K562 (cell line): ENCODE results near the gene COPB2. TPM values are rescaled to one million over a fixed set of nuclear protein-coding genes. Genes with fewer than 3 reads are reported as not detected.

Experiments used
- ATAC-seq: fragments of 200-7000 bp; cut with Tn5 transposase; 3 replicates; pipeline ENCODE4 v1.9.1; 2020; ENCODE audit warnings: moderate library complexity
- BruUV-seq: library from RNA; stranded (reverse); fragments of 400-500 nt; replicated peaks from 2 replicates; lab custom pipeline; 2021; lab: Mats Ljungman, UMichigan
- CTCF ChIA-PET: fragments of 300-600 bp; formaldehyde crosslinking; extraction: SDS; loops from one replicate; lab custom pipeline; 2021; ENCODE audit warnings: low intra/inter-chr PET ratio; lab: Yijun Ruan, JAX
- POLR2A ChIA-PET: fragments of 300-600, 350-650 bp; sonication (Branson Sonifier 250); formaldehyde crosslinking; extraction: SDS; loops from one replicate; lab custom pipeline; 2021; ENCODE audit warnings: antibody characterized with exemption, inconsistent platforms; lab: Yijun Ruan, JAX
- DNase-seq, 4 experiments: peaks; one replicate each; pipeline versions ENCODE4 v3.0.0 to v3.0.0-alpha.2; 2011 to 2018; ENCODE audit warnings: low spot score in 3 of 4, mixed read lengths in 3 of 4; ENCODE audit errors: extremely low read depth in 1 of 4
- FAIRE-seq: peaks from 2 replicates; lab custom pipeline; 2011; peaks lifted over from hg19 to GRCh38; lab: Jason Lieb, UNC
- H2AFZ ChIP-seq: 2 replicates; pipeline ENCODE4 v1.6.0; 2011; ENCODE audit warnings: low read depth, low read length, control low read depth, inconsistent platforms
- H3K27ac ChIP-seq: fragments of 200-600 bp; 3 replicates; pipeline ENCODE4 v1.8.0; 2011; ENCODE audit warnings: low read depth, mild to moderate bottlenecking, control low read depth, inconsistent platforms, low read length, moderate library complexity, mixed read lengths; ENCODE audit errors: extremely low read depth
- H3K27me3 ChIP-seq, 2 experiments: fragments of 300-600 bp in 1 of 2; 2 replicates in 1 of 2; 3 replicates in 1 of 2; pipeline versions ENCODE4 v1.6.0 to v1.8.0; 2011; ENCODE audit warnings: inconsistent platforms in 2 of 2, low read length in 2 of 2, mild to moderate bottlenecking in 1 of 2, mixed read lengths in 1 of 2, moderate library complexity in 1 of 2; ENCODE audit not compliant: control insufficient read depth in 2 of 2, insufficient read depth in 2 of 2
- H3K36me3 ChIP-seq: fragments of 300-600 bp; 3 replicates; pipeline ENCODE4 v1.8.0; 2011; ENCODE audit warnings: mild to moderate bottlenecking, low read length, inconsistent platforms; ENCODE audit not compliant: control insufficient read depth, insufficient read depth
- H3K4me1 ChIP-seq, 2 experiments: fragments of 200-600 bp in 1 of 2; replicated peaks in 1 of 2; 2 replicates in 1 of 2; 3 replicates in 1 of 2; pipeline versions ENCODE4 v1.5.1 to v1.8.0; 2011; ENCODE audit warnings: inconsistent platforms in 2 of 2, low read length in 2 of 2, mild to moderate bottlenecking in 1 of 2, mixed read lengths in 1 of 2, moderate library complexity in 1 of 2; ENCODE audit not compliant: control insufficient read depth in 2 of 2, insufficient read depth in 2 of 2
- H3K4me2 ChIP-seq: 2 replicates; pipeline ENCODE4 v1.6.1; 2011; ENCODE audit warnings: low read length, control low read depth, inconsistent platforms, mixed read lengths; ENCODE audit not compliant: insufficient read depth
- H3K4me3 ChIP-seq: fragments of 200-600 bp; sonication (generic), shearing (Covaris generic); 2 replicates; pipeline ENCODE4 v1.5.1; 2016; ENCODE audit warnings: control low read depth, inconsistent platforms
- H3K79me2 ChIP-seq: fragments of 200-600 bp; 3 replicates; pipeline ENCODE4 v1.8.0; 2011; ENCODE audit warnings: low read length, inconsistent platforms; ENCODE audit not compliant: control insufficient read depth, insufficient read depth
- H3K9ac ChIP-seq, 2 experiments: 2 replicates each; pipeline versions ENCODE4 v1.6.0 to v1.6.1; 2011; ENCODE audit warnings: low read depth in 2 of 2, low read length in 2 of 2, control low read depth in 1 of 2, inconsistent platforms in 1 of 2, mild to moderate bottlenecking in 1 of 2, mixed read lengths in 1 of 2; ENCODE audit not compliant: insufficient read depth in 1 of 2
- H3K9me1 ChIP-seq: one replicate; pipeline ENCODE4 v1.6.0; 2011; ENCODE audit warnings: inconsistent platforms, mild to moderate bottlenecking, low read length, moderate library complexity; ENCODE audit not compliant: control insufficient read depth, insufficient read depth
- H3K9me3 ChIP-seq: replicated peaks from 2 replicates; pipeline ENCODE4 v1.5.1; 2011; ENCODE audit warnings: low read depth, low read length, inconsistent platforms; ENCODE audit not compliant: control insufficient read depth, insufficient read depth
- H4K20me1 ChIP-seq: replicated peaks from 2 replicates; pipeline ENCODE4 v1.6.1; 2011; ENCODE audit warnings: low read length, inconsistent platforms, mixed read lengths; ENCODE audit not compliant: control insufficient read depth, insufficient read depth
- BRCA1 ChIP-seq, 2 experiments: fragments of 450-650 bp in 1 of 2; sonication (generic) in 1 of 2; formaldehyde crosslinking in 1 of 2; IDR thresholded peaks; 2 replicates each; pipeline versions ENCODE4 v1.5.0 to v1.6.1; 2017 to 2020; ENCODE audit warnings: mild to moderate bottlenecking in 1 of 2, missing genetic modification reagents in 1 of 2
- CEBPZ ChIP-seq: fragments of 150-350 bp; IDR thresholded peaks from 2 replicates; pipeline ENCODE4 v1.6.1; 2014; ENCODE audit warnings: low read depth, mild to moderate bottlenecking, low read length, borderline replicate concordance
- FOXP1 ChIP-seq: sonication (generic); formaldehyde crosslinking; IDR thresholded peaks from 2 replicates; pipeline ENCODE4 v1.8.0; 2022; ENCODE audit warnings: mild to moderate bottlenecking, missing genetic modification reagents
- KDM2B ChIP-seq: fragments of 250-450 bp; sonication (Bioruptor Pico); IDR thresholded peaks from 2 replicates; pipeline ENCODE4 v1.8.0; 2021; ENCODE audit warnings: mild to moderate bottlenecking, moderate library complexity
- MYNN ChIP-seq, 2 experiments: sonication (generic); formaldehyde crosslinking in 1 of 2; IDR thresholded peaks; 2 replicates each; pipeline versions ENCODE4 v1.5.0 to v1.6.1; 2016 to 2020; ENCODE audit warnings: antibody characterized with exemption in 1 of 2, missing genetic modification reagents in 1 of 2
- RFX5 ChIP-seq: IDR thresholded peaks from 2 replicates; pipeline ENCODE4 v1.6.1; 2011; ENCODE audit warnings: low read depth, mild to moderate bottlenecking, improper control_type of control experiment, low read length
- SMARCA4 ChIP-seq: fragments of 450-650 bp; IDR thresholded peaks from 2 replicates; pipeline ENCODE4 v1.6.1; 2016
- SNIP1 ChIP-seq: fragments of 450-650 bp; IDR thresholded peaks from 2 replicates; pipeline ENCODE4 v1.7.1; 2017; ENCODE audit warnings: low read depth, mild to moderate bottlenecking
- ZNF696 ChIP-seq: fragments of 250-450 bp; sonication (Bioruptor Pico); conservative IDR thresholded peaks from 2 replicates; pipeline ENCODE4 v1.4.0; 2020; ENCODE audit warnings: mild to moderate bottlenecking, moderate library complexity
- ZNF76 ChIP-seq: fragments of 250-450 bp; sonication (Bioruptor Pico); IDR thresholded peaks from 2 replicates; pipeline ENCODE4 v1.4.0; 2020; ENCODE audit warnings: mild to moderate bottlenecking, moderate library complexity, borderline replicate concordance
- WGBS: fragments of 100-300 bp; shearing (Covaris generic); methylation state at CpG from one replicate; pipeline ENCODE4 v1.1.6; 2016; ENCODE audit warnings: low coverage, mixed read lengths; ENCODE audit not compliant: insufficient coverage; ENCODE audit errors: missing lambda C conversion rate; 5-methylcytosine and 5-hydroxymethylcytosine counted together
- in situ Hi-C: fragments of 300-500 bp; cut with MboI; formaldehyde crosslinking; loops from 4 replicates; pipeline ENCODE4 v1.15.0; 2018; ENCODE audit warnings: inconsistent platforms, mixed read lengths
- intact Hi-C: fragments of 100-400 bp; cut with micrococcal nuclease; formaldehyde crosslinking; loops from 2 replicates; pipeline ENCODE4 v1.14.2; 2022
- polyA plus RNA-seq, 8 experiments: library from polyadenylated mRNA; depleted of rRNA in 4 of 8; stranded (reverse) in 5 of 8; unstranded in 3 of 8; fragments of >200 nt; fragmentation: Nextera tagmentation in 2 of 8; fragmentation: Illumina TruSeq in 1 of 8; extraction: Ambion mirVana in 2 of 8; extraction: Trizol in 1 of 8; gene quantifications; 2 replicates each; pipeline versions ENCODE4 v1.2.1 to v1.2.3, GENCODE V29; 2011 to 2014; ENCODE audit warnings: inconsistent platforms in 1 of 8, missing spikeins in 1 of 8
- total RNA-seq, 7 experiments: library from RNA; depleted of rRNA in 6 of 7; stranded (reverse); fragments of >200 nt in 6 of 7; fragmentation: Illumina TruSeq in 2 of 7; extraction: Trizol in 2 of 7; gene quantifications; 2 replicates each; pipeline versions ENCODE4 v1.2.1 to v1.2.3, GENCODE V29; 2011 to 2021; ENCODE audit warnings: low replicate concordance in 1 of 7
- TF ChIP-seq, protein P1 (sequence below): fragments of 250-450 bp; sonication (Bioruptor Pico); IDR thresholded peaks from 2 replicates; pipeline ENCODE4 v1.8.0; 2022; ENCODE audit warnings: inconsistent platforms, mild to moderate bottlenecking, moderate library complexity, borderline replicate concordance
- TF ChIP-seq, protein P2 (sequence below): fragments of 250-450 bp; sonication (Bioruptor Pico); IDR thresholded peaks from 2 replicates; pipeline ENCODE4 v1.4.0; 2020

COPB2 gene
- total and polyA plus RNA-seq, 9 of the 15 experiments (the other 6 are each of a cell fraction or from before 2014, with no cell fraction given), result 64.3 to 189 (median 130) TPM

- Histone ChIP-seq H4K20me1 (no peaks in the 10 kb centered on the region), H3K4me3 (no peak overlapping the region), H3K79me2 (no peaks in the 10 kb centered on the region), H3K36me3 (no peaks in the 10 kb centered on the region; the same call in 2 of the 3 replicates), H3K4me1 (peaks cover 16 to 29% of the 10 kb centered on the region in 2 experiments; a peak in 4 of 5 replicates), H3K4me2 (no peak overlapping the region), H3K9me3 (no peaks in the 10 kb centered on the region)
- 87% methylated on average over 5 of the region's 5 CpGs for WGBS
- intact Hi-C loops (loop anchor here (5.0 to 10.0 kb wide), 3 partner anchors 102 to 390 kb away; no protein-coding TSS in a partner anchor), in situ Hi-C loops (no loop called here)
- CTCF ChIA-PET, result no interaction called here
- POLR2A ChIA-PET, result interaction anchor here (0.6 to 0.9 kb wide), 2 partner anchors 35 to 66 kb away, joined by 3 read pairs; no protein-coding TSS in a partner anchor
- no peak for FAIRE-seq
- no peak for DNase-seq
- no TSS peak for BruUV-seq
- TF ChIP-seq MYNN (IDR thresholded peaks at IDR 0.05) (no peak), MYNN (CRISPR knock-in tag; IDR thresholded peaks at IDR 0.05) (no peak), ZNF76 (CRISPR knock-in tag) (no peak), BRCA1 (IDR thresholded peaks at IDR 0.05) (no peak), BRCA1 (CRISPR knock-in tag; IDR thresholded peaks at IDR 0.05) (no peak), SNIP1 (no peak), CEBPZ (no peak), FOXP1 (CRISPR knock-in tag) (no peak), ZNF696 (no peak), SMARCA4 (no peak), KDM2B (CRISPR knock-in tag) (no peak), RFX5 (no peak)
- TF ChIP-seq, protein P1, sequence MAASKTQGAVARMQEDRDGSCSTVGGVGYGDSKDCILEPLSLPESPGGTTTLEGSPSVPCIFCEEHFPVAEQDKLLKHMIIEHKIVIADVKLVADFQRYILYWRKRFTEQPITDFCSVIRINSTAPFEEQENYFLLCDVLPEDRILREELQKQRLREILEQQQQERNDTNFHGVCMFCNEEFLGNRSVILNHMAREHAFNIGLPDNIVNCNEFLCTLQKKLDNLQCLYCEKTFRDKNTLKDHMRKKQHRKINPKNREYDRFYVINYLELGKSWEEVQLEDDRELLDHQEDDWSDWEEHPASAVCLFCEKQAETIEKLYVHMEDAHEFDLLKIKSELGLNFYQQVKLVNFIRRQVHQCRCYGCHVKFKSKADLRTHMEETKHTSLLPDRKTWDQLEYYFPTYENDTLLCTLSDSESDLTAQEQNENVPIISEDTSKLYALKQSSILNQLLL (CRISPR knock-in tag), result no peak
- TF ChIP-seq, protein P2, sequence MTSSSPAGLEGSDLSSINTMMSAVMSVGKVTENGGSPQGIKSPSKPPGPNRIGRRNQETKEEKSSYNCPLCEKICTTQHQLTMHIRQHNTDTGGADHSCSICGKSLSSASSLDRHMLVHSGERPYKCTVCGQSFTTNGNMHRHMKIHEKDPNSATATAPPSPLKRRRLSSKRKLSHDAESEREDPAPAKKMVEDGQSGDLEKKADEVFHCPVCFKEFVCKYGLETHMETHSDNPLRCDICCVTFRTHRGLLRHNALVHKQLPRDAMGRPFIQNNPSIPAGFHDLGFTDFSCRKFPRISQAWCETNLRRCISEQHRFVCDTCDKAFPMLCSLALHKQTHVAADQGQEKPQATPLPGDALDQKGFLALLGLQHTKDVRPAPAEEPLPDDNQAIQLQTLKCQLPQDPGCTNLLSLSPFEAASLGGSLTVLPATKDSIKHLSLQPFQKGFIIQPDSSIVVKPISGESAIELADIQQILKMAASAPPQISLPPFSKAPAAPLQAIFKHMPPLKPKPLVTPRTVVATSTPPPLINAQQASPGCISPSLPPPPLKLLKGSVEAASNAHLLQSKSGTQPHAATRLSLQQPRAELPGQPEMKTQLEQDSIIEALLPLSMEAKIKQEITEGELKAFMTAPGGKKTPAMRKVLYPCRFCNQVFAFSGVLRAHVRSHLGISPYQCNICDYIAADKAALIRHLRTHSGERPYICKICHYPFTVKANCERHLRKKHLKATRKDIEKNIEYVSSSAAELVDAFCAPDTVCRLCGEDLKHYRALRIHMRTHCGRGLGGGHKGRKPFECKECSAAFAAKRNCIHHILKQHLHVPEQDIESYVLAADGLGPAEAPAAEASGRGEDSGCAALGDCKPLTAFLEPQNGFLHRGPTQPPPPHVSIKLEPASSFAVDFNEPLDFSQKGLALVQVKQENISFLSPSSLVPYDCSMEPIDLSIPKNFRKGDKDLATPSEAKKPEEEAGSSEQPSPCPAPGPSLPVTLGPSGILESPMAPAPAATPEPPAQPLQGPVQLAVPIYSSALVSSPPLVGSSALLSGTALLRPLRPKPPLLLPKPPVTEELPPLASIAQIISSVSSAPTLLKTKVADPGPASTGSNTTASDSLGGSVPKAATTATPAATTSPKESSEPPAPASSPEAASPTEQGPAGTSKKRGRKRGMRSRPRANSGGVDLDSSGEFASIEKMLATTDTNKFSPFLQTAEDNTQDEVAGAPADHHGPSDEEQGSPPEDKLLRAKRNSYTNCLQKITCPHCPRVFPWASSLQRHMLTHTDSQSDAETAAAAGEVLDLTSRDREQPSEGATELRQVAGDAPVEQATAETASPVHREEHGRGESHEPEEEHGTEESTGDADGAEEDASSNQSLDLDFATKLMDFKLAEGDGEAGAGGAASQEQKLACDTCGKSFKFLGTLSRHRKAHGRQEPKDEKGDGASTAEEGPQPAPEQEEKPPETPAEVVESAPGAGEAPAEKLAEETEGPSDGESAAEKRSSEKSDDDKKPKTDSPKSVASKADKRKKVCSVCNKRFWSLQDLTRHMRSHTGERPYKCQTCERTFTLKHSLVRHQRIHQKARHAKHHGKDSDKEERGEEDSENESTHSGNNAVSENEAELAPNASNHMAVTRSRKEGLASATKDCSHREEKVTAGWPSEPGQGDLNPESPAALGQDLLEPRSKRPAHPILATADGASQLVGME, result no peak
- TF ChIP-seq, all 486 proteins: peak for 0
- no peak overlapping the region for H3K9ac ChIP-seq
- no peaks in the 10 kb centered on the region for H3K9me1 ChIP-seq
- no peak for ATAC-seq
- H3K27me3 ChIP-seq, result no peaks in the 10 kb centered on the region
- H2AFZ ChIP-seq, result no peak overlapping the region; the same call in 1 of the 2 replicates
- H3K27ac ChIP-seq, result no peak overlapping the region
Observed at GRCh38 chr3:139327231-139327630, 62.2 kb downstream of the COPB2 start.
